Measurements from ENCODE around the gene SNRNP200. TPM values are rescaled to one million over a fixed set of nuclear protein-coding genes. Genes with fewer than 3 reads are reported as not detected.

SNRNP200 gene
- total RNA-seq, 4 donors from 2014 or later, result 51.1 to 89.8 (median 67.4) TPM

GRCh38 chr2:96265349-96265839, 40.0 kb downstream of the SNRNP200 start:
- ATAC-seq, result peak; percentile 26 to 33
- Histone ChIP-seq H3K27me3 (no peaks in the 10 kb centered on the region), H3K4me3 (peak overlapping the region; percentile 84 to 97 (median 87)), H3K9me3 (no peaks in the 10 kb centered on the region), H3K4me1 (peaks cover 55 to 57% of the 10 kb centered on the region in 2 donors), H3K36me3 (peaks cover 0 to 36% of the 10 kb centered on the region in 2 donors), H3K27ac (peak overlapping the region; percentile 94 to 99 (median 96))
- DNase-seq, result peak; percentile 32 to 63
- TF ChIP-seq CTCF (IDR thresholded peaks at IDR 0.05 in 4 of 5, conservative IDR thresholded peaks at IDR 0.05 in 1 of 5), result no peak
- TF ChIP-seq POLR2A (IDR thresholded peaks at IDR 0.05), result no peak
- in situ Hi-C loops (cut with MboI; ENCODE audit: low sequenced_read_pairs in 4 of 4) (loop anchor here in 1 of 4 donors (25.0 kb wide), 2 partner anchors 128 to 253 kb away; partner anchors contain the start of genes ASTL and DUSP2), intact Hi-C loops (cut with DNase I; ENCODE audit: low total_unique reads) (loop anchor here (10.0 kb wide), 2 partner anchors 69 to 241 kb away; partner anchors contain the start of gene NCAPH)

- Histone ChIP-seq H3K4me1 (peaks cover 60 to 62% of the 10 kb centered on the region in 2 donors), H3K27ac (peak overlapping the region; percentile 94 to 99 (median 96)), H3K27me3 (no peaks in the 10 kb centered on the region), H3K4me3 (peak overlapping the region; percentile 84 to 97 (median 87)), H3K36me3 (peaks cover 0 to 30% of the 10 kb centered on the region in 2 donors), H3K9me3 (no peaks in the 10 kb centered on the region)
- intact Hi-C loops (cut with DNase I; ENCODE audit: low total_unique reads), result loop anchor here (10.0 kb wide), 2 partner anchors 70 to 240 kb away; partner anchors contain the start of gene NCAPH
- DNase-seq (no peak), ATAC-seq (peak in 1 of 2 donors; percentile 3)
- in situ Hi-C loops (cut with MboI; ENCODE audit: low sequenced_read_pairs in 4 of 4), result loop anchor here in 2 of 4 donors (5.0 to 25.0 kb wide), 3 partner anchors 63 to 253 kb away; partner anchors contain the start of genes ASTL (in 1 of the 2) and DUSP2 (in 1 of the 2)
- TF ChIP-seq CTCF (IDR thresholded peaks at IDR 0.05 in 4 of 5, conservative IDR thresholded peaks at IDR 0.05 in 1 of 5) (peak in 4 of 5 experiments; percentile 26 to 55 (median 32)), POLR2A (IDR thresholded peaks at IDR 0.05) (no peak)
Measured at GRCh38 chr2:96264656-96265348, 40.5 kb downstream of the SNRNP200 start.

GRCh38 chr2:96264086-96264485, 41.3 kb downstream of the SNRNP200 start:
- Histone ChIP-seq H3K27ac (peak overlapping the region; percentile 94 to 99 (median 96)), H3K36me3 (peaks cover 0 to 23% of the 10 kb centered on the region in 2 donors), H3K4me1 (peaks cover 67 to 69% of the 10 kb centered on the region in 2 donors), H3K9me3 (no peaks in the 10 kb centered on the region), H3K27me3 (no peaks in the 10 kb centered on the region), H3K4me3 (peak overlapping the region; percentile 84 to 97 (median 87))
- intact Hi-C loops (cut with DNase I; ENCODE audit: low total_unique reads), result loop anchor here (10.0 kb wide), 2 partner anchors 71 to 239 kb away; partner anchors contain the start of gene NCAPH
- no peak for ATAC-seq
- in situ Hi-C loops (cut with MboI; ENCODE audit: low sequenced_read_pairs in 4 of 4), result loop anchor here in 2 of 4 donors (5.0 to 25.0 kb wide), 3 partner anchors 62 to 252 kb away; partner anchors contain the start of genes ASTL (in 1 of the 2) and DUSP2 (in 1 of the 2)
- no peak for TF ChIP-seq POLR2A (IDR thresholded peaks at IDR 0.05)
- no peak for TF ChIP-seq CTCF (IDR thresholded peaks at IDR 0.05 in 4 of 5, conservative IDR thresholded peaks at IDR 0.05 in 1 of 5)
- no peak for DNase-seq

- H3K36me3 ChIP-seq, result peaks cover 0 to 5% of the 10 kb centered on the region in 2 donors
- DNase-seq (no peak), ATAC-seq (no peak)
- peaks cover 80 to 83% of the 10 kb centered on the region in 2 donors for H3K4me1 ChIP-seq
- TF ChIP-seq POLR2A (IDR thresholded peaks at IDR 0.05), result no peak
- TF ChIP-seq CTCF (IDR thresholded peaks at IDR 0.05 in 4 of 5, conservative IDR thresholded peaks at IDR 0.05 in 1 of 5), result no peak
- peak overlapping the region; percentile 94 to 99 (median 96) for H3K27ac ChIP-seq
- no peak overlapping the region for H3K4me3 ChIP-seq
- no peaks in the 10 kb centered on the region for H3K27me3 ChIP-seq
- in situ Hi-C loops (cut with MboI; ENCODE audit: low sequenced_read_pairs in 4 of 4) (loop anchor here in 2 of 4 donors (5.0 to 25.0 kb wide), 3 partner anchors 60 to 250 kb away; partner anchors contain the start of genes ASTL (in 1 of the 2) and DUSP2 (in 1 of the 2)), intact Hi-C loops (cut with DNase I; ENCODE audit: low total_unique reads) (loop anchor here (10.0 kb wide), 2 partner anchors 72 to 238 kb away; partner anchors contain the start of gene NCAPH)
- no peaks in the 10 kb centered on the region for H3K9me3 ChIP-seq
Measured at GRCh38 chr2:96262306-96262705, 43.0 kb downstream of the SNRNP200 start.

Measured in gastrocnemius medialis (tissue), 4 donors.